GM19468 (cell line): ENCODE data around the gene DEFB123.
A peak's percentile ranks its signal among the peaks of the same experiment; 100 is the strongest.

Experiments
- ATAC-seq: cut with Tn5 transposase; IDR thresholded peaks from one replicate; pipeline ENCODE4 v1.9.1; 2021; ENCODE audit warnings: mild to moderate bottlenecking, moderate library complexity, moderate number of reproducible peaks; ENCODE audit not compliant: unreplicated experiment; ENCODE audit errors: extremely low read depth

DEFB123 gene

GRCh38 chr20:31473331-31474096, 33.1 kb downstream of the DEFB123 start:
- ATAC-seq = no peak

GRCh38 chr20:31474097-31474436, 33.6 kb downstream of the DEFB123 start:
- ATAC-seq = peak; percentile 19

GRCh38 chr20:31474758-31475427, 34.5 kb downstream of the DEFB123 start, which contains the start of the genes DEFB124 and REM1:
Gene DEFB124, minus strand, starts transcription at chr20:31475127. Its CDS starts 2,114 bp downstream, at chr20:31473013.
Gene REM1, plus strand, starts transcription at chr20:31475288. Its CDS starts 1,158 bp downstream, at chr20:31476446.
- no peak for ATAC-seq

- ATAC-seq = no peak
These were observed 35.3 kb downstream of the DEFB123 start for GRCh38 chr20:31475472-31476293.

GRCh38 chr20:31476294-31476585, 35.8 kb downstream of the DEFB123 start:
- no peak for ATAC-seq

GRCh38 chr20:31476643-31477215, 36.3 kb downstream of the DEFB123 start:
- no peak for ATAC-seq

GRCh38 chr20:31484001-31484400, 43.6 kb downstream of the DEFB123 start:
- ATAC-seq = no peak

GRCh38 chr20:31485450-31486339, 45.3 kb downstream of the DEFB123 start:
- no peak for ATAC-seq

GRCh38 chr20:31488115-31488514, 47.7 kb downstream of the DEFB123 start:
- ATAC-seq = no peak

GRCh38 chr20:31489152-31489551, 48.7 kb downstream of the DEFB123 start:
- ATAC-seq = no peak

- no peak for ATAC-seq
These were observed 50.3 kb downstream of the DEFB123 start for GRCh38 chr20:31490752-31491151.

- ATAC-seq = no peak
These were observed 53.7 kb downstream of the DEFB123 start for GRCh38 chr20:31494131-31494530.

GRCh38 chr20:31496761-31497295, 56.4 kb downstream of the DEFB123 start:
- no peak for ATAC-seq

GRCh38 chr20:31497838-31498540, 57.6 kb downstream of the DEFB123 start:
- no peak for ATAC-seq
